NCI-H226 (cell line): ENCODE data around the gene MAP3K7.

Experiments used
- DNase-seq: peaks from one replicate; pipeline ENCODE4 v3.0.0-alpha.2; 2015

The MAP3K7 gene

GRCh38 chr6:90479603-90479926 is 107.3 kb downstream of the MAP3K7 start:
- DNase-seq = no peak

- DNase-seq = peak; percentile 90
Measured at GRCh38 chr6:90478789-90479602, 107.9 kb downstream of the MAP3K7 start.

DNA sequence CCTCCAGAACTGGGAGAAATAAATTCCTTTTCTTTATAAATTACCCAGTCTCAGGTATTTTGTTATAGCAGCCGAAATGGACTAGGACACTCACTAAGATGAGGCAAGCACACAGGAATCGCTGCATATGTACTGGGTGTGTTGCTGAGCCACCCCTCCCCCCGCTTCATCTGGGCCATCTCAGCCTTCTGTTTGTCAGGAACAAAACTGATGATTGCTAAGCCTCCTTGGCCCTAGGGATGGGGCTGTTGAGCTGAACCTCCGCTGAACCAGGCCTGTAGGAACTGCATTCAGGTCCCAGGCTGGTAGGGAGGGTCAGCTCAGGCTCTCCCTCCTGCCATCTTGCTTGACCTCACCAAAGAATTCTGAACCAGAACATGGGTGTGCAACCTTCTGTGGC is 108.6 kb downstream of the MAP3K7 start:
- no peak for DNase-seq

GRCh38 chr6:90477366-90477765 is 109.5 kb downstream of the MAP3K7 start:
- DNase-seq = no peak

- DNase-seq = no peak
Measured at GRCh38 chr6:90472716-90473115, 114.2 kb downstream of the MAP3K7 start.

- DNase-seq = no peak
Measured at GRCh38 chr6:90471263-90471662, 115.6 kb downstream of the MAP3K7 start.

DNA sequence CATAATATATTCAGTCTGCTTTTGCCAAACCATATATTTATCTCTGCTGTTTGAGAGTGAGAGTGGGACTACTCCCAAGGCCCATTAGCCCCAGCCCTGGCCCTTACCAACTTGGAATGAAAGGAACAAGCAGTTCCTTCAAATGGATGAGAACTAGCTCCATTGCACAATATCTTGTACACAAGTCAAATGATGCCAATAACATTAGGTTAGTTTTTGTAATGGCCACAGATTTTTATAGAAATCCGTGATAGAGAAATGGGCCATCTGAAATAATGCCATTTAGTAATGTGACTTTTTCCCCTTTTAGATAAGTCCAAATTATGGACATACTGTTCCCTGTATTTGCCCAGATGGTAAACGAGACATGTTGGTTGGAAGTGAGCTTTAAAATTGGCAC is 117.0 kb downstream of the MAP3K7 start:
- no peak for DNase-seq

- DNase-seq = no peak
Measured at GRCh38 chr6:90468859-90469258, 118.0 kb downstream of the MAP3K7 start.

GRCh38 chr6:90468080-90468479 is 118.8 kb downstream of the MAP3K7 start:
- DNase-seq = peak; percentile 77

GRCh38 chr6:90467546-90467945 is 119.3 kb downstream of the MAP3K7 start:
- DNase-seq = peak; percentile 34

GRCh38 chr6:90466154-90466940 is 120.5 kb downstream of the MAP3K7 start:
- DNase-seq = no peak

DNA sequence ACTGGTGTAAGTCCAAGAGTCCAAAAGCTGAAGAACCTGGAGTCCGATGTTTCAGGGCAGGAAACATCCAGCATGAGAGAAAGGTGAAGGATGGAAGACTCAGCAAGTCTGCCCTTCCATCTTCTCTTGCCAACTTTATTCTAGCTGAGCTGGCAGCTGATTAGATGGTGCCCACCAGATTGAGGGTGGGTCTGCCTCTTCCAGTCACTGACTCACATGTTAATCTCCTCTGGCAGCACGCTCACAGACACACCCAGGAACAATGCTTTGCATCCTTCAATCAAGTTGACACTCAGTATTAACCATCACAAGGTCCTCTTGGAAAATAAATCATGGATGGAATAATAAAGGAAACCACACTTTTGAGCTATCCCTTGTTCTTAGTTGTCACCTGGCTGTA is 121.2 kb downstream of the MAP3K7 start:
- peak; percentile 9 for DNase-seq

GRCh38 chr6:90464507-90464906 is 122.4 kb downstream of the MAP3K7 start:
- DNase-seq = no peak

- no peak for DNase-seq
Measured at GRCh38 chr6:90463874-90464273, 123.0 kb downstream of the MAP3K7 start.
